B cell (primary cell): Measurements from ENCODE around the gene PTPRN2. TPM values are rescaled to one million over a fixed set of nuclear protein-coding genes. Genes with fewer than 3 reads are reported as not detected.

Experiments used
- ATAC-seq: fragments of 200-7000 bp; cut with Tn5 transposase; one replicate; pipeline ENCODE4 v1.10.0; 2021; ENCODE audit warnings: low read depth, mild to moderate bottlenecking, moderate number of reproducible peaks, moderate library complexity
- CTCF ChIA-PET: fragments of 350-600 bp; sonication (Branson Sonifier 250); formaldehyde crosslinking; loops from one replicate; lab custom pipeline; 2021; ENCODE audit warnings: antibody characterized with exemption, inconsistent platforms; lab: Charles Lee
- POLR2A ChIA-PET: fragments of 350-600 bp; sonication (Branson Sonifier 250); formaldehyde crosslinking; loops from one replicate; lab custom pipeline; 2021; ENCODE audit warnings: antibody characterized with exemption; lab: Charles Lee
- DNase-seq: peaks from one replicate; pipeline ENCODE4 v3.0.0; 2013
- H2AFZ ChIP-seq: 2 replicates; pipeline ENCODE4 v1.6.1; 2012; ENCODE audit warnings: mild to moderate bottlenecking, low read depth, low read length; ENCODE audit not compliant: insufficient read depth, poor library complexity, severe bottlenecking
- H3K27ac ChIP-seq, 2 donors: 1 replicate in 1 of 2; 2 replicates in 1 of 2; pipeline ENCODE4 v1.5.1; 2012 to 2013; ENCODE audit warnings: low read length in 2 of 2, mild to moderate bottlenecking in 2 of 2, moderate library complexity in 1 of 2
- H3K27me3 ChIP-seq, 4 experiments: fragments of 200-600 bp in 1 of 4; sonication (generic) in 1 of 4; replicated peaks in 1 of 4; 1 replicate in 2 of 4; 2 replicates in 2 of 4; pipeline versions ENCODE4 v1.6.1 to v1.7.0; 2013 to 2016; ENCODE audit warnings: low read length in 3 of 4, mild to moderate bottlenecking in 2 of 4, mixed read lengths in 1 of 4, moderate library complexity in 1 of 4; ENCODE audit not compliant: insufficient read depth in 4 of 4, control insufficient read depth in 3 of 4; ENCODE audit errors: control extremely low read depth in 1 of 4
- H3K36me3 ChIP-seq, 2 experiments: replicated peaks in 1 of 2; 1 replicate in 1 of 2; 2 replicates in 1 of 2; pipeline versions ENCODE4 v1.6.1 to v1.7.1; 2013; ENCODE audit warnings: low read length in 1 of 2; ENCODE audit not compliant: insufficient read depth in 2 of 2, control insufficient read depth in 1 of 2; ENCODE audit errors: control extremely low read depth in 1 of 2, extremely low read depth in 1 of 2
- H3K4me1 ChIP-seq, 2 donors: fragments of 200-600 bp in 1 of 2; sonication (generic) in 1 of 2; 1 replicate in 1 of 2; 2 replicates in 1 of 2; pipeline versions ENCODE4 v1.5.1 to v1.6.1; 2013 to 2017; ENCODE audit warnings: low read length in 2 of 2; ENCODE audit not compliant: control insufficient read depth in 2 of 2, insufficient read depth in 2 of 2
- H3K4me2 ChIP-seq: replicated peaks from 2 replicates; pipeline ENCODE3; 2012; ENCODE audit warnings: mild to moderate bottlenecking, low read depth, low read length; ENCODE audit not compliant: poor library complexity, severe bottlenecking
- H3K4me3 ChIP-seq, 5 experiments: fragments of 200-600 bp in 1 of 5; sonication (generic) in 1 of 5; 1 replicate in 3 of 5; 2 replicates in 2 of 5; pipeline versions ENCODE4 v1.5.1 to v1.7.0; 2011 to 2016; ENCODE audit warnings: low read length in 4 of 5, mild to moderate bottlenecking in 4 of 5, low read depth in 2 of 5, control low read depth in 1 of 5, moderate library complexity in 1 of 5; ENCODE audit not compliant: insufficient read depth in 1 of 5; ENCODE audit errors: control extremely low read depth in 1 of 5, extremely low read depth in 1 of 5
- H3K79me2 ChIP-seq: fragments of 200-600 bp; sonication (generic); one replicate; pipeline ENCODE4 v1.6.0; 2016; ENCODE audit warnings: low read length; ENCODE audit not compliant: control insufficient read depth, insufficient read depth
- H3K9ac ChIP-seq: fragments of 200-600 bp; sonication (generic); 2 replicates; pipeline ENCODE4 v1.6.1; 2017; ENCODE audit warnings: mild to moderate bottlenecking, low read length, moderate library complexity
- H3K9me3 ChIP-seq, 3 donors: one replicate each; pipeline versions ENCODE4 v1.6.1 to v1.7.1; 2013; ENCODE audit warnings: low read length in 2 of 3; ENCODE audit not compliant: control insufficient read depth in 2 of 3, insufficient read depth in 1 of 3; ENCODE audit errors: control extremely low read depth in 1 of 3
- H4K20me1 ChIP-seq: 2 replicates; pipeline ENCODE4 v1.6.0; 2012; ENCODE audit warnings: mild to moderate bottlenecking, low read length; ENCODE audit not compliant: insufficient read depth, control insufficient read depth, poor library complexity, severe bottlenecking
- H3K27ac Mint-ChIP-seq: one replicate; pipeline ENCODE4 v1.8.0; 2021; ENCODE audit warnings: mixed read lengths
- H3K27me3 Mint-ChIP-seq: one replicate; pipeline ENCODE4 v1.8.0; 2021; ENCODE audit warnings: mixed read lengths
- H3K4me1 Mint-ChIP-seq: one replicate; pipeline ENCODE4 v1.8.0; 2021; ENCODE audit warnings: mixed read lengths
- H3K4me3 Mint-ChIP-seq: one replicate; pipeline ENCODE4 v1.8.0; 2021; ENCODE audit warnings: mixed read lengths
- H3K9me3 Mint-ChIP-seq: one replicate; pipeline ENCODE4 v1.8.0; 2022; ENCODE audit warnings: mixed read lengths; ENCODE audit not compliant: insufficient read depth
- EZH2 ChIP-seq: IDR thresholded peaks from 2 replicates; pipeline ENCODE4 v1.6.1; 2012; ENCODE audit warnings: borderline replicate concordance, low read depth, mild to moderate bottlenecking, moderate library complexity, low read length; ENCODE audit not compliant: insufficient read depth, poor library complexity, severe bottlenecking
- WGBS: methylation state at CpG from one replicate; pipeline ENCODE4 v1.1.5; 2013; ENCODE audit warnings: missing lambda C conversion rate; ENCODE audit not compliant: insufficient coverage; 5-methylcytosine and 5-hydroxymethylcytosine counted together
- intact Hi-C: fragments of 100-400 bp; cut with micrococcal nuclease; formaldehyde crosslinking; loops from one replicate; pipeline ENCODE4 v1.10.0; 2022
- polyA plus RNA-seq: library from polyadenylated mRNA; depleted of rRNA; stranded (reverse); fragments of >200 nt; gene quantifications from 2 replicates; pipeline ENCODE4 v1.2.3, GENCODE V29; 2012
- total RNA-seq, 2 donors: library from RNA; stranded (reverse); fragments of 120-200 nt in 1 of 2; gene quantifications; 1 replicate in 1 of 2; 2 replicates in 1 of 2; pipeline versions ENCODE4 v1.2.3 to v1.2.4, GENCODE V29; 2013 to 2022
- TF ChIP-seq, protein P1 (sequence below): fragments of 200-600 bp; IDR thresholded peaks from one replicate; pipeline ENCODE4 v1.8.0; 2022; ENCODE audit warnings: antibody characterized with exemption, mild to moderate bottlenecking

PTPRN2 gene
- total and polyA plus RNA-seq, 2 donors (not counting 1 experiment from before 2014, with no cell fraction given), result 2.0 to 5.0 TPM

GRCh38 chr7:158133057-158133456 is 454.6 kb downstream of the PTPRN2 start:
- no peak for ATAC-seq
- ChIA-PET CTCF (no interaction called here), POLR2A (no interaction called here)
- Mint-ChIP-seq H3K9me3 (no peaks in the 10 kb centered on the region), H3K27me3 (no peaks in the 10 kb centered on the region), H3K4me3 (no peak overlapping the region), H3K4me1 (no peaks in the 10 kb centered on the region), H3K27ac (no peak overlapping the region)
- Histone ChIP-seq H3K4me2 (no peak overlapping the region), H3K4me1 (no peaks in the 10 kb centered on the region), H4K20me1 (no peaks in the 10 kb centered on the region), H3K27ac (no peak overlapping the region), H3K36me3 (no peaks in the 10 kb centered on the region), H3K4me3 (no peak overlapping the region), H3K9ac (no peak overlapping the region), H3K79me2 (no peaks in the 10 kb centered on the region), H2AFZ (no peak overlapping the region), H3K27me3 (no peaks in the 10 kb centered on the region), H3K9me3 (peaks cover 0 to 49% (median 1%) of the 10 kb centered on the region in 3 donors)
- no peak for TF ChIP-seq EZH2
- TF ChIP-seq, protein P1, sequence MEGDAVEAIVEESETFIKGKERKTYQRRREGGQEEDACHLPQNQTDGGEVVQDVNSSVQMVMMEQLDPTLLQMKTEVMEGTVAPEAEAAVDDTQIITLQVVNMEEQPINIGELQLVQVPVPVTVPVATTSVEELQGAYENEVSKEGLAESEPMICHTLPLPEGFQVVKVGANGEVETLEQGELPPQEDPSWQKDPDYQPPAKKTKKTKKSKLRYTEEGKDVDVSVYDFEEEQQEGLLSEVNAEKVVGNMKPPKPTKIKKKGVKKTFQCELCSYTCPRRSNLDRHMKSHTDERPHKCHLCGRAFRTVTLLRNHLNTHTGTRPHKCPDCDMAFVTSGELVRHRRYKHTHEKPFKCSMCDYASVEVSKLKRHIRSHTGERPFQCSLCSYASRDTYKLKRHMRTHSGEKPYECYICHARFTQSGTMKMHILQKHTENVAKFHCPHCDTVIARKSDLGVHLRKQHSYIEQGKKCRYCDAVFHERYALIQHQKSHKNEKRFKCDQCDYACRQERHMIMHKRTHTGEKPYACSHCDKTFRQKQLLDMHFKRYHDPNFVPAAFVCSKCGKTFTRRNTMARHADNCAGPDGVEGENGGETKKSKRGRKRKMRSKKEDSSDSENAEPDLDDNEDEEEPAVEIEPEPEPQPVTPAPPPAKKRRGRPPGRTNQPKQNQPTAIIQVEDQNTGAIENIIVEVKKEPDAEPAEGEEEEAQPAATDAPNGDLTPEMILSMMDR, result no peak
- 98% methylated on average over 21 of the region's 21 CpGs for WGBS
- no peak for DNase-seq
- intact Hi-C loops, result no loop called here

DNA sequence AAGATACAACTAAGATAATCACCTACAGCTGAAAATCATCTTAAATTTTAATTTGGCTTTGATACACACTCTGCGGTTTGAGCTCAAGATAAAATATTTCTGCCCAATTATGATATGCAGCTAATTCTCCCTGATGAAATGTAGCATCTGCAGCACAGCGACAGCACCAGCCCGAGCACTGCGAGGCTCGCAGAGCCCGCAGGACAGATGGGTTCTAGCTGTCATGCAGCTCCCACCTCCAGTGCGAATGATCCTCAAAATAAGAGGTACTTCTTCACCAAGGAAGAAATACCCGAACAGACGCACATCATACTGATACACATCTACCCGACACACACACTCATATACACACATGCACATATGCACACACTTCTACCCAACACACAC is 457.6 kb downstream of the PTPRN2 start:
- no peaks in the 10 kb centered on the region for H3K9me3 Mint-ChIP-seq
- intact Hi-C loops, result no loop called here
- DNase-seq (no peak), ATAC-seq (no peak)
- TF ChIP-seq, protein P1, result no peak
- TF ChIP-seq EZH2, result no peak
- no peaks in the 10 kb centered on the region for H3K27me3 ChIP-seq
- H3K79me2 ChIP-seq, result no peaks in the 10 kb centered on the region
- POLR2A ChIA-PET, result no interaction called here
- no peak overlapping the region for H3K4me2 ChIP-seq
- H4K20me1 ChIP-seq, result no peaks in the 10 kb centered on the region
- no peak overlapping the region for H3K27ac ChIP-seq
- no peaks in the 10 kb centered on the region for H3K27me3 Mint-ChIP-seq
- no peak overlapping the region for H3K4me3 ChIP-seq
- no peak overlapping the region for H2AFZ ChIP-seq
- no peaks in the 10 kb centered on the region for H3K4me1 ChIP-seq
- no peak overlapping the region for H3K27ac Mint-ChIP-seq
- CTCF ChIA-PET, result no interaction called here
- H3K9me3 ChIP-seq, result peaks cover 0 to 58% (median 1%) of the 10 kb centered on the region in 3 donors
- H3K4me3 Mint-ChIP-seq, result no peak overlapping the region
- no peaks in the 10 kb centered on the region for H3K36me3 ChIP-seq
- 97% methylated on average over 10 of the region's 10 CpGs for WGBS
- H3K4me1 Mint-ChIP-seq, result no peaks in the 10 kb centered on the region
- H3K9ac ChIP-seq, result no peak overlapping the region
